ENCODE results near the gene ZNF410. TPM values are rescaled to one million over a fixed set of nuclear protein-coding genes. Genes with fewer than 3 reads are reported as not detected.

Gene ZNF410
- total RNA-seq, 4 donors from 2014 or later: 44.6 to 71.2 (median 61.0) TPM

DNA sequence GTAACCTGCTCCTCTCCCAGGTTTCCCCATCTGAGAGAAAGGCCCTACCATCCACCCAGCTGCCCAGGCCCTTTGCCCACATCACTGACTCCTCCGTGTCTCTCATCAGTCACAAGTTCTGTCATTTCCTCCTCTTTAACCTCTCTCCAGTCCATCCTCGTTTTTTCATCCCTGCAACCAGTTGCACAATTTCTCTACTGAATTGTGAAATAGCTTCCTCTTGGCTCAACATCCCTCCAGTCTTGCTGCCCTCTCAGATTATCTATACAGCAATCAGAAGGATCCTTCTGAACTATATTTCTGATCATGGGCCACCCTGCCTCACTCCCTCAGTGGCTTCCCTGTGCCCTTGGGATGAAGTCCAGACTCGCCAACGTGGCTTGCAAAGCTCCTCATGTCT, 56.4 kb downstream of the ZNF410 start:
- Histone ChIP-seq H3K36me3 (peaks cover 0 to 55% (median 0%) of the 10 kb centered on the region in 3 donors), H3K4me1 (peaks cover 0 to 18% (median 0%) of the 10 kb centered on the region in 4 donors), H3K27me3 (no peaks in the 10 kb centered on the region), H3K9me3 (no peaks in the 10 kb centered on the region), H3K27ac (no peak overlapping the region), H3K4me3 (no peak overlapping the region)
- peak in 1 of 3 donors; percentile 47 for DNase-seq
- TF ChIP-seq CTCF (IDR thresholded peaks at IDR 0.05): no peak
- TF ChIP-seq POLR2A (IDR thresholded peaks at IDR 0.05): no peak

GRCh38 chr14:73944432-73945158, 57.9 kb downstream of the ZNF410 start:
- Histone ChIP-seq H3K9me3 (no peaks in the 10 kb centered on the region), H3K36me3 (peaks cover 0 to 41% (median 0%) of the 10 kb centered on the region in 3 donors), H3K4me3 (no peak overlapping the region), H3K4me1 (peaks cover 0 to 18% (median 3%) of the 10 kb centered on the region in 4 donors), H3K27ac (no peak overlapping the region), H3K27me3 (no peaks in the 10 kb centered on the region)
- peak in 1 of 3 donors; percentile 57 for DNase-seq
- TF ChIP-seq POLR2A (IDR thresholded peaks at IDR 0.05): no peak
- no peak for TF ChIP-seq CTCF (IDR thresholded peaks at IDR 0.05)

GRCh38 chr14:73945159-73945670, 58.6 kb downstream of the ZNF410 start:
- Histone ChIP-seq H3K4me1 (peaks cover 0 to 18% (median 3%) of the 10 kb centered on the region in 4 donors), H3K9me3 (no peaks in the 10 kb centered on the region), H3K27ac (no peak overlapping the region), H3K4me3 (no peak overlapping the region), H3K27me3 (no peaks in the 10 kb centered on the region), H3K36me3 (peaks cover 0 to 38% (median 0%) of the 10 kb centered on the region in 3 donors)
- DNase-seq: no peak
- TF ChIP-seq CTCF (IDR thresholded peaks at IDR 0.05) (no peak), POLR2A (IDR thresholded peaks at IDR 0.05) (no peak)

- TF ChIP-seq CTCF (IDR thresholded peaks at IDR 0.05) (peak in 2 of 6 experiments; percentile 13 to 24), POLR2A (IDR thresholded peaks at IDR 0.05) (peak; percentile 83 to 87)
- Histone ChIP-seq H3K4me3 (peak within 1 kb of the TSS; percentile 60 to 93 (median 86)), H3K27me3 (no peaks in the 10 kb centered on the region), H3K27ac (peak within 1 kb of the TSS; percentile 87 to 95 (median 93)), H3K4me1 (peaks cover 0 to 7% (median 3%) of the 10 kb centered on the region in 4 donors), H3K36me3 (peaks cover 0 to 20% (median 0%) of the 10 kb centered on the region in 3 donors), H3K9me3 (no peaks in the 10 kb centered on the region)
- DNase-seq: peak; percentile 90 to 97 (median 95)
Measured at GRCh38 chr14:73949752-73950734, 63.4 kb downstream of the ZNF410 start, which contains the start of the genes COQ6 and FAM161B. Gene COQ6 (plus strand): TSS chr14:73950302. CDS start chr14:73950333, 31 bp downstream. Gene FAM161B (minus strand): TSS chr14:73950094. CDS start chr14:73950026, 68 bp downstream.

DNA sequence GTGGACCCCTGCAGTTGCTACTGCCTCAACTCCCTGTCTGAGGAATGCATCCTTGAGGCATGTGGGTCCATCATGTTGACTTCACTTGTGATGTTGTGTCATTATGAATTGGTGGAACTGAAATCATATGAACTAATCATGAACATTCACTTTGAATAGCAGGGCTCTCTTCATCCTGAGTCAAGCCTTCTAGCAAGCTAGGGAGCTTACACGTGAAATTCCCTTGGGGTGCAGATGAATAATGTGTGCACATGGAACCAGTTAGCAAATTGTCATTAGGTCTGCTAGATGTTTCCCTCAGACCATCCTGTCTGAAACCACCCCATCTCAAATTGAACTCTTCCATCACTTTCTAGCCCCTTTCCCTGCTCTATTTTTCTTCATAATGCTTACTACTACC, 67.1 kb downstream of the ZNF410 start:
- TF ChIP-seq CTCF (IDR thresholded peaks at IDR 0.05): no peak
- TF ChIP-seq POLR2A (IDR thresholded peaks at IDR 0.05): no peak
- H3K27me3 ChIP-seq: no peaks in the 10 kb centered on the region

More for the DNA sequence above, 67.1 kb downstream of the ZNF410 start:
- Histone ChIP-seq H3K4me1 (peaks cover 0 to 7% (median 3%) of the 10 kb centered on the region in 4 donors), H3K9me3 (no peaks in the 10 kb centered on the region), H3K27ac (no peak overlapping the region), H3K4me3 (no peak overlapping the region), H3K36me3 (peaks cover 0 to 51% (median 0%) of the 10 kb centered on the region in 3 donors)
- DNase-seq: no peak
